ENCODE measurements around the gene TNS2.

The TNS2 gene

GRCh38 chr12:53050426-53051057 is 677 bp downstream of the TNS2 start:
- intact Hi-C loops (cut with DNase I; ENCODE audit: low total_unique reads): no loop called here
- H3K4me1 ChIP-seq: peaks cover 9 to 80% (median 64%) of the 10 kb centered on the region in 4 donors
- peaks cover 13 to 16% (median 13%) of the 10 kb centered on the region in 3 donors for H3K36me3 ChIP-seq
- peak overlapping the region; percentile 71 to 79 for H3K4me3 ChIP-seq
- DNase-seq: no peak
- no peaks in the 10 kb centered on the region for H3K9me3 ChIP-seq
- no peaks in the 10 kb centered on the region for H3K27me3 ChIP-seq
- TF ChIP-seq CTCF (IDR thresholded peaks at IDR 0.05): no peak
- H3K27ac ChIP-seq: peak overlapping the region; percentile 99

GRCh38 chr12:53051058-53051880 is 1.4 kb downstream of the TNS2 start:
- peaks cover 9 to 82% (median 64%) of the 10 kb centered on the region in 4 donors for H3K4me1 ChIP-seq
- peak; percentile 96 to 97 for DNase-seq
- intact Hi-C loops (cut with DNase I; ENCODE audit: low total_unique reads): no loop called here
- H3K36me3 ChIP-seq: peaks cover 18 to 23% (median 19%) of the 10 kb centered on the region in 3 donors
- TF ChIP-seq CTCF (IDR thresholded peaks at IDR 0.05): peak; percentile 52 to 83
- H3K27me3 ChIP-seq: no peaks in the 10 kb centered on the region
- peak overlapping the region; percentile 71 to 79 for H3K4me3 ChIP-seq
- no peaks in the 10 kb centered on the region for H3K9me3 ChIP-seq
- H3K27ac ChIP-seq: peak overlapping the region; percentile 99

GRCh38 chr12:53051881-53052412 is 2.1 kb downstream of the TNS2 start:
- no peaks in the 10 kb centered on the region for H3K9me3 ChIP-seq
- no peak for TF ChIP-seq CTCF (IDR thresholded peaks at IDR 0.05)
- intact Hi-C loops (cut with DNase I; ENCODE audit: low total_unique reads): no loop called here
- peak overlapping the region; percentile 71 to 79 for H3K4me3 ChIP-seq
- peak; percentile 35 to 69 for DNase-seq
- no peaks in the 10 kb centered on the region for H3K27me3 ChIP-seq
- H3K36me3 ChIP-seq: peaks cover 22 to 30% (median 25%) of the 10 kb centered on the region in 3 donors
- peaks cover 9 to 86% (median 64%) of the 10 kb centered on the region in 4 donors for H3K4me1 ChIP-seq
- H3K27ac ChIP-seq: peak overlapping the region; percentile 99

GRCh38 chr12:53052419-53053217 is 2.8 kb downstream of the TNS2 start:
- Histone ChIP-seq H3K27me3 (no peaks in the 10 kb centered on the region), H3K27ac (peak overlapping the region; percentile 99), H3K36me3 (peaks cover 28 to 36% (median 32%) of the 10 kb centered on the region in 3 donors), H3K4me1 (peaks cover 9 to 85% (median 65%) of the 10 kb centered on the region in 4 donors), H3K9me3 (no peaks in the 10 kb centered on the region), H3K4me3 (peak overlapping the region; percentile 71 to 79)
- TF ChIP-seq CTCF (IDR thresholded peaks at IDR 0.05): peak in 1 of 2 experiments; percentile 9
- DNase-seq: peak; percentile 96 to 98
- intact Hi-C loops (cut with DNase I; ENCODE audit: low total_unique reads): no loop called here
